Left ventricle myocardium superior (tissue), 1 donor: Measurements from ENCODE around the gene F10. TPM values are rescaled to one million over a fixed set of nuclear protein-coding genes. Genes with fewer than 3 reads are reported as not detected.

Experiments
- ATAC-seq: fragments of 200-7000 bp; cut with Tn5 transposase; one replicate; pipeline ENCODE4 v1.9.1; 2020; ENCODE audit warnings: mild to moderate bottlenecking, moderate library complexity
- DNase-seq: peaks from one replicate; pipeline ENCODE4 v3.0.0-alpha.2; 2020
- intact Hi-C: fragments of 100-400 bp; cut with micrococcal nuclease; formaldehyde crosslinking; loops from one replicate; pipeline ENCODE4 v1.11.0; 2022
- total RNA-seq: library from RNA; stranded (reverse); fragmentation: NEBNext Ultra II Directional; extraction: Animal tissue kit (Norgen Biotek cat#: 25700); gene quantifications from one replicate; pipeline ENCODE4 v1.2.1, GENCODE V29; 2021
- donor health status: DM: no; HTN: yes; CAD: no; lungs with severe emphysema.

Gene F10
- total RNA-seq, 1 donor from 2014 or later = 7.1 TPM

GRCh38 chr13:113112893-113113845 lies 9.4 kb upstream of the F10 start:
- ATAC-seq (no peak), DNase-seq (no peak)
- intact Hi-C loops = no loop called here

GRCh38 chr13:113113846-113114271 lies 8.7 kb upstream of the F10 start:
- intact Hi-C loops = no loop called here
- no peak for DNase-seq
- no peak for ATAC-seq

- ATAC-seq = no peak
- intact Hi-C loops = no loop called here
- DNase-seq = no peak
Measured at GRCh38 chr13:113114511-113115362, 7.9 kb upstream of the F10 start.

- ATAC-seq (no peak), DNase-seq (no peak)
- intact Hi-C loops = no loop called here
Measured at GRCh38 chr13:113115363-113116205, 7.0 kb upstream of the F10 start.

GRCh38 chr13:113116206-113116800 lies 6.3 kb upstream of the F10 start:
- no peak for DNase-seq
- no peak for ATAC-seq
- intact Hi-C loops = no loop called here

GRCh38 chr13:113116871-113117271 lies 5.7 kb upstream of the F10 start:
- ATAC-seq (no peak), DNase-seq (no peak)
- intact Hi-C loops = no loop called here

- intact Hi-C loops = no loop called here
- no peak for DNase-seq
- ATAC-seq = no peak
Measured at GRCh38 chr13:113117335-113117872, 5.2 kb upstream of the F10 start.

- DNase-seq (no peak), ATAC-seq (no peak)
- intact Hi-C loops = no loop called here
Measured at GRCh38 chr13:113117911-113118260, 4.7 kb upstream of the F10 start.

GRCh38 chr13:113118261-113119021 lies 4.2 kb upstream of the F10 start:
- intact Hi-C loops = no loop called here
- DNase-seq (no peak), ATAC-seq (no peak)

- intact Hi-C loops = no loop called here
- DNase-seq (no peak), ATAC-seq (no peak)
Measured at GRCh38 chr13:113119166-113119821, 3.3 kb upstream of the F10 start.

- ATAC-seq = no peak
- no peak for DNase-seq
- intact Hi-C loops = no loop called here
Measured at GRCh38 chr13:113119822-113120189, 2.8 kb upstream of the F10 start.

GRCh38 chr13:113120300-113121182 lies 2.1 kb upstream of the F10 start:
- DNase-seq (no peak), ATAC-seq (no peak)
- intact Hi-C loops = no loop called here

GRCh38 chr13:113121183-113121927 lies 1.2 kb upstream of the F10 start:
- ATAC-seq (no peak), DNase-seq (no peak)
- intact Hi-C loops = no loop called here

GRCh38 chr13:113121928-113122471 lies 599 bp upstream of the F10 start:
- no peak for DNase-seq
- ATAC-seq = peak; percentile 14
- intact Hi-C loops = no loop called here
